ENCODE data around the gene MAP4K3. TPM values are rescaled to one million over a fixed set of nuclear protein-coding genes. Genes with fewer than 3 reads are reported as not detected.

The MAP4K3 gene
- 10 to 100 TPM in 1 of 2 experiments, 1 to 10 TPM in 1; 9.5 to 11.0 TPM for total RNA-seq

GRCh38 chr2:39436592-39437521 lies at the start of gene MAP4K3:
MAP4K3 (minus strand) TSS chr2:39437285; CDS start chr2:39436987, 298 bp downstream.

GRCh38 chr2:39243469-39244123 lies 193.5 kb downstream of the MAP4K3 start, which contains the start of gene CDKL4:
CDKL4 (minus strand) TSS chr2:39243970.

Other genes with a start within 250 kb of the MAP4K3 start
- under 1 TPM; 0.53 to 0.67 TPM for gene CDKL4, start 193.3 kb downstream of the MAP4K3 start, total RNA-seq
- under 1 TPM in 1 of 2 experiments, not detected in 1; 0.20 TPM for gene TMEM178A, start 228.6 kb upstream of the MAP4K3 start, total RNA-seq

Measured in activated naive CD4-positive, alpha-beta T cell treated with anti-CD3 and anti-CD28 coated beads, Interleukin-2, amount 10 ng/mL, durations not matched to agents 5 hours and 36 hours (primary cell).